Chondrocyte (in vitro differentiated cells): ENCODE results near the gene RASSF7. TPM values are rescaled to one million over a fixed set of nuclear protein-coding genes. Genes with fewer than 3 reads are reported as not detected.

Source experiments
- DNase-seq: peaks from one replicate; pipeline ENCODE4 v3.0.0; 2021; ENCODE audit warnings: mixed read lengths, low spot score
- H3K27ac Mint-ChIP-seq: one replicate; pipeline ENCODE4 v1.8.0; 2021; ENCODE audit warnings: mild to moderate bottlenecking, moderate library complexity, mixed read lengths; ENCODE audit not compliant: unreplicated experiment
- H3K27me3 Mint-ChIP-seq: 2 replicates; pipeline ENCODE4 v1.8.0; 2021; ENCODE audit warnings: low read depth, mixed read lengths
- H3K36me3 Mint-ChIP-seq: 2 replicates; pipeline ENCODE4 v1.8.0; 2021; ENCODE audit warnings: low read depth, mixed read lengths
- H3K4me1 Mint-ChIP-seq: 2 replicates; pipeline ENCODE4 v1.8.0; 2021; ENCODE audit warnings: low read depth, mild to moderate bottlenecking, mixed read lengths
- H3K4me3 Mint-ChIP-seq: one replicate; pipeline ENCODE4 v1.8.0; 2021; ENCODE audit warnings: mild to moderate bottlenecking, moderate library complexity, mixed read lengths; ENCODE audit not compliant: unreplicated experiment
- H3K9me3 Mint-ChIP-seq: 2 replicates; pipeline ENCODE4 v1.8.0; 2021; ENCODE audit warnings: low read depth, mixed read lengths
- CTCF ChIP-seq: fragments of 200-600 bp; sonication (generic); IDR thresholded peaks from 2 replicates; pipeline ENCODE4 v1.5.0; 2021; ENCODE audit warnings: antibody characterized with exemption, mild to moderate bottlenecking, moderate library complexity
- total RNA-seq: library from RNA; stranded (reverse); gene quantifications from 3 replicates; pipeline ENCODE4 v1.2.1, GENCODE V29; 2021

Gene RASSF7
- total RNA-seq, 1 donor from 2014 or later = 28.7 TPM

- Mint-ChIP-seq H3K27ac (peak overlapping the region; percentile 91), H3K36me3 (peaks cover 13% of the 10 kb centered on the region), H3K27me3 (no peaks in the 10 kb centered on the region), H3K9me3 (peaks cover 7% of the 10 kb centered on the region), H3K4me3 (peak overlapping the region; percentile 71), H3K4me1 (peaks cover 5% of the 10 kb centered on the region)
- peak; percentile 100 for TF ChIP-seq CTCF
- DNase-seq = no peak
These were observed 42.1 kb upstream of the RASSF7 start for GRCh38 chr11:518463-519202.

GRCh38 chr11:520428-521176 lies 40.2 kb upstream of the RASSF7 start:
- Mint-ChIP-seq H3K27ac (no peak overlapping the region), H3K4me3 (no peak overlapping the region), H3K9me3 (peaks cover 7% of the 10 kb centered on the region), H3K36me3 (peaks cover 6% of the 10 kb centered on the region), H3K4me1 (peaks cover 5% of the 10 kb centered on the region), H3K27me3 (no peaks in the 10 kb centered on the region)
- TF ChIP-seq CTCF = peak; percentile 49
- no peak for DNase-seq

GRCh38 chr11:521177-521688 lies 39.5 kb upstream of the RASSF7 start:
- H3K4me1 Mint-ChIP-seq = peaks cover 5% of the 10 kb centered on the region
- no peak for TF ChIP-seq CTCF
- H3K27ac Mint-ChIP-seq = no peak overlapping the region
- H3K36me3 Mint-ChIP-seq = peaks cover 4% of the 10 kb centered on the region
- H3K9me3 Mint-ChIP-seq = peaks cover 7% of the 10 kb centered on the region
- no peaks in the 10 kb centered on the region for H3K27me3 Mint-ChIP-seq
- H3K4me3 Mint-ChIP-seq = no peak overlapping the region
- no peak for DNase-seq

- peaks cover 2% of the 10 kb centered on the region for H3K36me3 Mint-ChIP-seq
- H3K27ac Mint-ChIP-seq = no peak overlapping the region
- H3K4me1 Mint-ChIP-seq = no peaks in the 10 kb centered on the region
- H3K4me3 Mint-ChIP-seq = no peak overlapping the region
- H3K27me3 Mint-ChIP-seq = no peaks in the 10 kb centered on the region
- no peaks in the 10 kb centered on the region for H3K9me3 Mint-ChIP-seq
- TF ChIP-seq CTCF = no peak
- DNase-seq = no peak
These were observed 34.6 kb upstream of the RASSF7 start for GRCh38 chr11:526192-526591.

- Mint-ChIP-seq H3K36me3 (peaks cover 2% of the 10 kb centered on the region), H3K9me3 (no peaks in the 10 kb centered on the region), H3K27me3 (no peaks in the 10 kb centered on the region), H3K4me1 (peaks cover 2% of the 10 kb centered on the region), H3K27ac (no peak overlapping the region), H3K4me3 (no peak overlapping the region)
- TF ChIP-seq CTCF = no peak
- DNase-seq = no peak
These were observed 32.5 kb upstream of the RASSF7 start for GRCh38 chr11:528166-528814.
